Astrocyte (in vitro differentiated cells and primary cell): ENCODE measurements around the gene TSC22D3. TPM values are rescaled to one million over a fixed set of nuclear protein-coding genes. Genes with fewer than 3 reads are reported as not detected.
"Not testable (repeated sequence)": the region's sequence is repeated elsewhere in the genome, so short reads cannot be mapped to it uniquely, and the experiment has no call there.

Experiments
- DNase-seq: peaks from one replicate; pipeline ENCODE4 v3.0.0-alpha.2; 2010; ENCODE audit warnings: low read depth
- FAIRE-seq: peaks from 2 replicates; lab custom pipeline; 2011; peaks lifted over from hg19 to GRCh38; lab: Jason Lieb, UNC
- H2AFZ ChIP-seq: 2 replicates; pipeline ENCODE4 v1.6.0; 2012; ENCODE audit warnings: low read depth, low read length, inconsistent platforms
- H3K27ac ChIP-seq: 2 replicates; pipeline ENCODE4 v1.5.1; 2011; ENCODE audit warnings: low read depth, low read length, inconsistent platforms
- H3K27me3 ChIP-seq: 2 replicates; pipeline ENCODE4 v1.6.0; 2011; ENCODE audit warnings: low read length, inconsistent platforms; ENCODE audit not compliant: insufficient read depth
- H3K36me3 ChIP-seq: 2 replicates; pipeline ENCODE4 v1.5.1; 2011; ENCODE audit warnings: low read length, inconsistent platforms; ENCODE audit not compliant: insufficient read depth
- H3K4me1 ChIP-seq: 2 replicates; pipeline ENCODE4 v1.5.1; 2011; ENCODE audit warnings: low read length, inconsistent platforms; ENCODE audit not compliant: insufficient read depth
- H3K4me2 ChIP-seq: 2 replicates; pipeline ENCODE4 v1.6.0; 2012; ENCODE audit warnings: low read length, inconsistent platforms
- H3K4me3 ChIP-seq: 2 replicates; pipeline ENCODE4 v1.5.1; 2011; ENCODE audit warnings: low read depth, mild to moderate bottlenecking, low read length, inconsistent platforms; ENCODE audit not compliant: insufficient read depth
- H3K79me2 ChIP-seq: 2 replicates; pipeline ENCODE4 v1.6.0; 2012; ENCODE audit warnings: mild to moderate bottlenecking, low read length, inconsistent platforms; ENCODE audit not compliant: insufficient read depth
- H3K9ac ChIP-seq: 2 replicates; pipeline ENCODE4 v1.6.0; 2012; ENCODE audit warnings: mild to moderate bottlenecking, low read length, inconsistent platforms
- H3K9me3 ChIP-seq: 2 replicates; pipeline ENCODE4 v1.5.1; 2012; ENCODE audit warnings: low read depth, mild to moderate bottlenecking, low read length, inconsistent platforms; ENCODE audit not compliant: insufficient read depth
- H4K20me1 ChIP-seq: 2 replicates; pipeline ENCODE4 v1.6.0; 2012; ENCODE audit warnings: low read length, inconsistent platforms; ENCODE audit not compliant: insufficient read depth
- H3K27ac Mint-ChIP-seq: one replicate; pipeline ENCODE4 v1.8.0; 2021; ENCODE audit warnings: mild to moderate bottlenecking, mixed read lengths; ENCODE audit not compliant: unreplicated experiment
- H3K27me3 Mint-ChIP-seq: one replicate; pipeline ENCODE4 v1.8.0; 2021; ENCODE audit warnings: low read depth, mixed read lengths; ENCODE audit not compliant: unreplicated experiment
- H3K36me3 Mint-ChIP-seq: one replicate; pipeline ENCODE4 v1.8.0; 2021; ENCODE audit warnings: low read depth, mixed read lengths; ENCODE audit not compliant: unreplicated experiment
- H3K4me1 Mint-ChIP-seq: one replicate; pipeline ENCODE4 v1.8.0; 2021; ENCODE audit warnings: low read depth, mixed read lengths; ENCODE audit not compliant: unreplicated experiment
- H3K4me3 Mint-ChIP-seq: one replicate; pipeline ENCODE4 v1.8.0; 2021; ENCODE audit warnings: mild to moderate bottlenecking, moderate library complexity, mixed read lengths; ENCODE audit not compliant: unreplicated experiment
- H3K9me3 Mint-ChIP-seq: one replicate; pipeline ENCODE4 v1.8.0; 2021; ENCODE audit warnings: mild to moderate bottlenecking, mixed read lengths; ENCODE audit not compliant: unreplicated experiment
- CTCF ChIP-seq: IDR thresholded peaks from 2 replicates; pipeline ENCODE4 v1.5.1; 2011; ENCODE audit warnings: low read depth, mild to moderate bottlenecking, inconsistent platforms, low read length, moderate library complexity; ENCODE audit not compliant: insufficient read depth
- EZH2 ChIP-seq: IDR thresholded peaks from 2 replicates; pipeline ENCODE4 v1.6.1; 2012; ENCODE audit warnings: mild to moderate bottlenecking, low read length, inconsistent platforms; ENCODE audit not compliant: insufficient read depth
- total RNA-seq: library from RNA; stranded (reverse); gene quantifications from 2 replicates; pipeline ENCODE4 v1.2.1, GENCODE V29; 2021

The TSC22D3 gene
- total RNA-seq, 1 donor from 2014 or later, result 30.7 TPM

- Histone ChIP-seq H3K4me2 (no peak overlapping the region), H3K36me3 (no peaks in the 10 kb centered on the region), H3K9ac (no peak overlapping the region), H3K4me1 (peaks cover 3% of the 10 kb centered on the region), H4K20me1 (no peaks in the 10 kb centered on the region), H3K9me3 (no peaks in the 10 kb centered on the region), H3K27ac (no peak overlapping the region), H3K79me2 (no peaks in the 10 kb centered on the region), H3K4me3 (no peak overlapping the region), H3K27me3 (no peaks in the 10 kb centered on the region), H2AFZ (no peak overlapping the region)
- Mint-ChIP-seq H3K9me3 (no peaks in the 10 kb centered on the region), H3K36me3 (no peaks in the 10 kb centered on the region), H3K27ac (no peak overlapping the region), H3K27me3 (no peaks in the 10 kb centered on the region), H3K4me3 (no peak overlapping the region), H3K4me1 (peaks cover 2% of the 10 kb centered on the region)
- no peak for TF ChIP-seq EZH2
- no peak for TF ChIP-seq CTCF
- FAIRE-seq (no peak), DNase-seq (no peak)
Observed at GRCh38 chrX:107669261-107669660, 106.3 kb downstream of the TSC22D3 start.

- H3K9me3 Mint-ChIP-seq, DNase-seq: not testable (repeated sequence)
Observed at GRCh38 chrX:107668710-107669109, 106.9 kb downstream of the TSC22D3 start.

GRCh38 chrX:107667426-107667825 lies 108.2 kb downstream of the TSC22D3 start:
- Mint-ChIP-seq H3K4me3 (no peak overlapping the region), H3K9me3 (no peaks in the 10 kb centered on the region)
- FAIRE-seq, result no peak

More at GRCh38 chrX:107668710-107669109, 106.9 kb downstream of the TSC22D3 start:
- H3K27me3 Mint-ChIP-seq, H3K36me3 ChIP-seq, H3K9me3 ChIP-seq, H4K20me1 ChIP-seq, FAIRE-seq, H3K4me3 ChIP-seq, H3K27me3 ChIP-seq, H3K36me3 Mint-ChIP-seq, H3K4me2 ChIP-seq, H2AFZ ChIP-seq, H3K4me1 Mint-ChIP-seq, H3K4me1 ChIP-seq, H3K79me2 ChIP-seq, H3K9ac ChIP-seq, H3K4me3 Mint-ChIP-seq, H3K27ac ChIP-seq, H3K27ac Mint-ChIP-seq: not testable (repeated sequence)

More at GRCh38 chrX:107667426-107667825, 108.2 kb downstream of the TSC22D3 start:
- Histone ChIP-seq H3K4me2 (no peak overlapping the region), H2AFZ (no peak overlapping the region), H3K79me2 (no peaks in the 10 kb centered on the region), H3K9me3 (no peaks in the 10 kb centered on the region), H3K27me3 (no peaks in the 10 kb centered on the region), H3K27ac (no peak overlapping the region), H3K4me3 (no peak overlapping the region), H3K9ac (no peak overlapping the region), H3K36me3 (no peaks in the 10 kb centered on the region), H4K20me1 (no peaks in the 10 kb centered on the region), H3K4me1 (no peaks in the 10 kb centered on the region)
- H3K27ac Mint-ChIP-seq, result no peak overlapping the region
- H3K36me3 Mint-ChIP-seq, result no peaks in the 10 kb centered on the region
- no peaks in the 10 kb centered on the region for H3K27me3 Mint-ChIP-seq
- no peaks in the 10 kb centered on the region for H3K4me1 Mint-ChIP-seq
- DNase-seq, result no peak
- TF ChIP-seq CTCF (no peak), EZH2 (no peak)
